SU-DHL-6 (cell line): ENCODE measurements around the gene CCDC7.

Experiments used
- EZH2phosphoT487 ChIP-seq: fragments of 200-600 bp; sonication (generic), shearing (Covaris generic); conservative IDR thresholded peaks from 2 replicates; pipeline ENCODE4 v1.6.1; 2018; ENCODE audit warnings: mild to moderate bottlenecking, antibody characterized with exemption, low read length, moderate library complexity, mixed read lengths
- TF ChIP-seq, protein P1 (sequence below): fragments of 200-600 bp; sonication (generic); IDR thresholded peaks from one replicate; pipeline ENCODE4 v1.5.1; 2017; ENCODE audit warnings: antibody characterized with exemption, mild to moderate bottlenecking, low read length, moderate library complexity; ENCODE audit not compliant: insufficient read depth, poor library complexity, severe bottlenecking

GRCh38 chr10:32412499-32412853 is 33.5 kb upstream of the CCDC7 start:
- TF ChIP-seq, protein P1, sequence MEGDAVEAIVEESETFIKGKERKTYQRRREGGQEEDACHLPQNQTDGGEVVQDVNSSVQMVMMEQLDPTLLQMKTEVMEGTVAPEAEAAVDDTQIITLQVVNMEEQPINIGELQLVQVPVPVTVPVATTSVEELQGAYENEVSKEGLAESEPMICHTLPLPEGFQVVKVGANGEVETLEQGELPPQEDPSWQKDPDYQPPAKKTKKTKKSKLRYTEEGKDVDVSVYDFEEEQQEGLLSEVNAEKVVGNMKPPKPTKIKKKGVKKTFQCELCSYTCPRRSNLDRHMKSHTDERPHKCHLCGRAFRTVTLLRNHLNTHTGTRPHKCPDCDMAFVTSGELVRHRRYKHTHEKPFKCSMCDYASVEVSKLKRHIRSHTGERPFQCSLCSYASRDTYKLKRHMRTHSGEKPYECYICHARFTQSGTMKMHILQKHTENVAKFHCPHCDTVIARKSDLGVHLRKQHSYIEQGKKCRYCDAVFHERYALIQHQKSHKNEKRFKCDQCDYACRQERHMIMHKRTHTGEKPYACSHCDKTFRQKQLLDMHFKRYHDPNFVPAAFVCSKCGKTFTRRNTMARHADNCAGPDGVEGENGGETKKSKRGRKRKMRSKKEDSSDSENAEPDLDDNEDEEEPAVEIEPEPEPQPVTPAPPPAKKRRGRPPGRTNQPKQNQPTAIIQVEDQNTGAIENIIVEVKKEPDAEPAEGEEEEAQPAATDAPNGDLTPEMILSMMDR = no peak
- no peak for TF ChIP-seq EZH2phosphoT487
